HepG2 (cell line): ENCODE data around the gene KIAA0232. TPM values are rescaled to one million over a fixed set of nuclear protein-coding genes. Genes with fewer than 3 reads are reported as not detected.
A peak's percentile ranks its signal among the peaks of the same experiment; 100 is the strongest.

Source experiments
- SIN3B ChIP-seq: fragments of 150-350 bp; IDR thresholded peaks from 2 replicates; pipeline ENCODE4 v1.6.1; 2014; ENCODE audit warnings: low read length
- SRSF1 ChIP-seq: fragments of 200-400 bp; formaldehyde crosslinking; optimal IDR thresholded peaks from 2 replicates; pipeline ENCODE3; 2017; ENCODE audit warnings: mild to moderate bottlenecking, low read depth, low read length, moderate library complexity
- ZNF782 ChIP-seq: sonication (generic); formaldehyde crosslinking; IDR thresholded peaks from 2 replicates; pipeline ENCODE4 v1.4.0; 2020; ENCODE audit warnings: missing genetic modification reagents, mild to moderate bottlenecking, borderline replicate concordance
- polyA plus RNA-seq, 8 experiments: library from polyadenylated mRNA; depleted of rRNA in 3 of 8; stranded (reverse) in 7 of 8; unstranded in 1 of 8; fragments of >200 nt; fragmentation: Illumina TruSeq in 4 of 8; extraction: Trizol in 4 of 8; gene quantifications; 2 replicates each; pipeline versions ENCODE4 v1.2.1 to v1.2.3, GENCODE V29; 2011 to 2016; ENCODE audit warnings: low read depth in 4 of 8, missing spikeins in 1 of 8, mixed read lengths in 1 of 8; ENCODE audit not compliant: insufficient read depth in 1 of 8
- total RNA-seq, 5 experiments: library from RNA; depleted of rRNA; stranded (reverse); fragments of >200 nt; fragmentation: Illumina TruSeq; extraction: Trizol; gene quantifications; 2 replicates each; pipeline ENCODE4 v1.2.3, GENCODE V29; 2016; ENCODE audit warnings: low read depth in 1 of 5
- TF ChIP-seq, protein P1 (sequence below): sonication (generic); formaldehyde crosslinking; IDR thresholded peaks from 2 replicates; pipeline ENCODE4 v1.5.0; 2020; ENCODE audit warnings: mild to moderate bottlenecking, missing genetic modification reagents, borderline replicate concordance
- TF ChIP-seq, protein P2 (sequence below): sonication (generic); formaldehyde crosslinking; IDR thresholded peaks from 2 replicates; pipeline ENCODE4 v1.5.0; 2020; ENCODE audit warnings: missing genetic modification reagents
- TF ChIP-seq, protein P3 (sequence below): sonication (generic); formaldehyde crosslinking; IDR thresholded peaks from 2 replicates; pipeline ENCODE4 v1.5.0; 2020; ENCODE audit warnings: missing genetic modification reagents
- TF ChIP-seq, protein P4 (sequence below): sonication (generic); formaldehyde crosslinking; IDR thresholded peaks from 2 replicates; pipeline ENCODE4 v1.8.0; 2022; ENCODE audit warnings: mild to moderate bottlenecking, missing genetic modification reagents; ENCODE audit not compliant: insufficient replicate concordance
- TF ChIP-seq, protein P5 (sequence below): sonication (generic); formaldehyde crosslinking; IDR thresholded peaks from 2 replicates; pipeline ENCODE4 v1.4.0; 2020; ENCODE audit warnings: missing genetic modification reagents, borderline replicate concordance
- TF ChIP-seq, protein P6 (sequence below): sonication (generic); formaldehyde crosslinking; IDR thresholded peaks from 2 replicates; pipeline ENCODE4 v1.4.0; 2020; ENCODE audit warnings: missing genetic modification reagents
- TF ChIP-seq, protein P7 (sequence below): sonication (generic); formaldehyde crosslinking; IDR thresholded peaks from 2 replicates; pipeline ENCODE4 v1.5.0; 2020; ENCODE audit warnings: missing genetic modification reagents
- TF ChIP-seq, protein P8 (sequence below): sonication (generic); formaldehyde crosslinking; IDR thresholded peaks from 2 replicates; pipeline ENCODE4 v1.5.0; 2020; ENCODE audit warnings: missing genetic modification reagents, mild to moderate bottlenecking, borderline replicate concordance
- TF ChIP-seq, protein P9 (sequence below): sonication (generic); formaldehyde crosslinking; IDR thresholded peaks from 2 replicates; pipeline ENCODE4 v1.4.0; 2020; ENCODE audit warnings: missing genetic modification reagents, mild to moderate bottlenecking, borderline replicate concordance

The KIAA0232 gene
- total and polyA plus RNA-seq, 2 of the 13 experiments (the other 11 are each of a cell fraction or from before 2014, with no cell fraction given) = 7.8 to 17.1 TPM

DNA sequence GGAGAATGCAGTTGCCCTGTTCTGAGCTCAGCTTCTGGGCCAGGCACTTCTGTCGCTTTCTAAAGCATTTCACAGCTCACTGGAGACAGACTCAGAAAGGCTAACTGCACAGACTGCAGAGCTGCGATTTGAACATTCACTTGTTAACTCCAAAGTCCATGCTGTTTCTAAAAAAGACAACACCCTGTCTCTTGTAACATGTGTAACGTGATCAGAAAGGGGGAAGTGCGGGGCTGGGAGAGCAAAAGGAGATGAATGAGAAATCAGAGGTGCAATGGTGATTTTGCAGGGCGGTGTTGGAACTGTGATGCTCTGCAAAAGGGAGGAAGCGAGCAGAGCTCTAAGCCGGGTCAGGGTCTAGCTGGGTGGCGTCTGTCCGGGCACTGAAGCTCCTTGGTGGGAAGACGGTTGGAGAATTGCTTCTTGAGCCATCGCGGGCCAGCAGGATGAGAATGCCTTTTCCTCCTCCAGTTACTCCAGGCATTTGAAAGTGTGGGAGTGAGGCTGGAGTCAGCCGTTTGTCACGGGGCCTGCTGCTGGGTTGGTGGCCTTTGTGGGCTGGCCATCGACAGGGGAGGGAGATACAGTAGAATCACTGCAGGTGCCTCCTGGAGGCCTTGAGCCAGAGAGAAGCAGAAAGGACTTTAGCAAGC lies 147.4 kb downstream of the KIAA0232 start (continued):
- TF ChIP-seq, protein P1, sequence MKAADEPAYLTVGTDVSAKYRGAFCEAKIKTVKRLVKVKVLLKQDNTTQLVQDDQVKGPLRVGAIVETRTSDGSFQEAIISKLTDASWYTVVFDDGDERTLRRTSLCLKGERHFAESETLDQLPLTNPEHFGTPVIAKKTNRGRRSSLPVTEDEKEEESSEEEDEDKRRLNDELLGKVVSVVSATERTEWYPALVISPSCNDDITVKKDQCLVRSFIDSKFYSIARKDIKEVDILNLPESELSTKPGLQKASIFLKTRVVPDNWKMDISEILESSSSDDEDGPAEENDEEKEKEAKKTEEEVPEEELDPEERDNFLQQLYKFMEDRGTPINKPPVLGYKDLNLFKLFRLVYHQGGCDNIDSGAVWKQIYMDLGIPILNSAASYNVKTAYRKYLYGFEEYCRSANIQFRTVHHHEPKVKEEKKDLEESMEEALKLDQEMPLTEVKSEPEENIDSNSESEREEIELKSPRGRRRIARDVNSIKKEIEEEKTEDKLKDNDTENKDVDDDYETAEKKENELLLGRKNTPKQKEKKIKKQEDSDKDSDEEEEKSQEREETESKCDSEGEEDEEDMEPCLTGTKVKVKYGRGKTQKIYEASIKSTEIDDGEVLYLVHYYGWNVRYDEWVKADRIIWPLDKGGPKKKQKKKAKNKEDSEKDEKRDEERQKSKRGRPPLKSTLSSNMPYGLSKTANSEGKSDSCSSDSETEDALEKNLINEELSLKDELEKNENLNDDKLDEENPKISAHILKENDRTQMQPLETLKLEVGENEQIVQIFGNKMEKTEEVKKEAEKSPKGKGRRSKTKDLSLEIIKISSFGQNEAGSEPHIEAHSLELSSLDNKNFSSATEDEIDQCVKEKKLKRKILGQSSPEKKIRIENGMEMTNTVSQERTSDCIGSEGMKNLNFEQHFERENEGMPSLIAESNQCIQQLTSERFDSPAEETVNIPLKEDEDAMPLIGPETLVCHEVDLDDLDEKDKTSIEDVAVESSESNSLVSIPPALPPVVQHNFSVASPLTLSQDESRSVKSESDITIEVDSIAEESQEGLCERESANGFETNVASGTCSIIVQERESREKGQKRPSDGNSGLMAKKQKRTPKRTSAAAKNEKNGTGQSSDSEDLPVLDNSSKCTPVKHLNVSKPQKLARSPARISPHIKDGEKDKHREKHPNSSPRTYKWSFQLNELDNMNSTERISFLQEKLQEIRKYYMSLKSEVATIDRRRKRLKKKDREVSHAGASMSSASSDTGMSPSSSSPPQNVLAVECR (CRISPR knock-in tag) = peak; percentile 45; the same call in 1 of the 2 replicates
- TF ChIP-seq SRSF1 (no peak), ZNF782 (CRISPR knock-in tag) (no peak), SIN3B (no peak)
- TF ChIP-seq, protein P2, sequence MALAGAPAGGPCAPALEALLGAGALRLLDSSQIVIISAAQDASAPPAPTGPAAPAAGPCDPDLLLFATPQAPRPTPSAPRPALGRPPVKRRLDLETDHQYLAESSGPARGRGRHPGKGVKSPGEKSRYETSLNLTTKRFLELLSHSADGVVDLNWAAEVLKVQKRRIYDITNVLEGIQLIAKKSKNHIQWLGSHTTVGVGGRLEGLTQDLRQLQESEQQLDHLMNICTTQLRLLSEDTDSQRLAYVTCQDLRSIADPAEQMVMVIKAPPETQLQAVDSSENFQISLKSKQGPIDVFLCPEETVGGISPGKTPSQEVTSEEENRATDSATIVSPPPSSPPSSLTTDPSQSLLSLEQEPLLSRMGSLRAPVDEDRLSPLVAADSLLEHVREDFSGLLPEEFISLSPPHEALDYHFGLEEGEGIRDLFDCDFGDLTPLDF = no peak
- TF ChIP-seq, protein P3, sequence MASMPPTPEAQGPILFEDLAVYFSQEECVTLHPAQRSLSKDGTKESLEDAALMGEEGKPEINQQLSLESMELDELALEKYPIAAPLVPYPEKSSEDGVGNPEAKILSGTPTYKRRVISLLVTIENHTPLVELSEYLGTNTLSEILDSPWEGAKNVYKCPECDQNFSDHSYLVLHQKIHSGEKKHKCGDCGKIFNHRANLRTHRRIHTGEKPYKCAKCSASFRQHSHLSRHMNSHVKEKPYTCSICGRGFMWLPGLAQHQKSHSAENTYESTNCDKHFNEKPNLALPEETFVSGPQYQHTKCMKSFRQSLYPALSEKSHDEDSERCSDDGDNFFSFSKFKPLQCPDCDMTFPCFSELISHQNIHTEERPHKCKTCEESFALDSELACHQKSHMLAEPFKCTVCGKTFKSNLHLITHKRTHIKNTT (CRISPR knock-in tag) = no peak
- TF ChIP-seq, protein P4, sequence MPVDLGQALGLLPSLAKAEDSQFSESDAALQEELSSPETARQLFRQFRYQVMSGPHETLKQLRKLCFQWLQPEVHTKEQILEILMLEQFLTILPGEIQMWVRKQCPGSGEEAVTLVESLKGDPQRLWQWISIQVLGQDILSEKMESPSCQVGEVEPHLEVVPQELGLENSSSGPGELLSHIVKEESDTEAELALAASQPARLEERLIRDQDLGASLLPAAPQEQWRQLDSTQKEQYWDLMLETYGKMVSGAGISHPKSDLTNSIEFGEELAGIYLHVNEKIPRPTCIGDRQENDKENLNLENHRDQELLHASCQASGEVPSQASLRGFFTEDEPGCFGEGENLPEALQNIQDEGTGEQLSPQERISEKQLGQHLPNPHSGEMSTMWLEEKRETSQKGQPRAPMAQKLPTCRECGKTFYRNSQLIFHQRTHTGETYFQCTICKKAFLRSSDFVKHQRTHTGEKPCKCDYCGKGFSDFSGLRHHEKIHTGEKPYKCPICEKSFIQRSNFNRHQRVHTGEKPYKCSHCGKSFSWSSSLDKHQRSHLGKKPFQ (CRISPR knock-in tag) = no peak
- TF ChIP-seq, protein P5, sequence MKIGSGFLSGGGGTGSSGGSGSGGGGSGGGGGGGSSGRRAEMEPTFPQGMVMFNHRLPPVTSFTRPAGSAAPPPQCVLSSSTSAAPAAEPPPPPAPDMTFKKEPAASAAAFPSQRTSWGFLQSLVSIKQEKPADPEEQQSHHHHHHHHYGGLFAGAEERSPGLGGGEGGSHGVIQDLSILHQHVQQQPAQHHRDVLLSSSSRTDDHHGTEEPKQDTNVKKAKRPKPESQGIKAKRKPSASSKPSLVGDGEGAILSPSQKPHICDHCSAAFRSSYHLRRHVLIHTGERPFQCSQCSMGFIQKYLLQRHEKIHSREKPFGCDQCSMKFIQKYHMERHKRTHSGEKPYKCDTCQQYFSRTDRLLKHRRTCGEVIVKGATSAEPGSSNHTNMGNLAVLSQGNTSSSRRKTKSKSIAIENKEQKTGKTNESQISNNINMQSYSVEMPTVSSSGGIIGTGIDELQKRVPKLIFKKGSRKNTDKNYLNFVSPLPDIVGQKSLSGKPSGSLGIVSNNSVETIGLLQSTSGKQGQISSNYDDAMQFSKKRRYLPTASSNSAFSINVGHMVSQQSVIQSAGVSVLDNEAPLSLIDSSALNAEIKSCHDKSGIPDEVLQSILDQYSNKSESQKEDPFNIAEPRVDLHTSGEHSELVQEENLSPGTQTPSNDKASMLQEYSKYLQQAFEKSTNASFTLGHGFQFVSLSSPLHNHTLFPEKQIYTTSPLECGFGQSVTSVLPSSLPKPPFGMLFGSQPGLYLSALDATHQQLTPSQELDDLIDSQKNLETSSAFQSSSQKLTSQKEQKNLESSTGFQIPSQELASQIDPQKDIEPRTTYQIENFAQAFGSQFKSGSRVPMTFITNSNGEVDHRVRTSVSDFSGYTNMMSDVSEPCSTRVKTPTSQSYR (CRISPR knock-in tag) = peak; percentile 79; the same call in 1 of the 2 replicates
- TF ChIP-seq, protein P6, sequence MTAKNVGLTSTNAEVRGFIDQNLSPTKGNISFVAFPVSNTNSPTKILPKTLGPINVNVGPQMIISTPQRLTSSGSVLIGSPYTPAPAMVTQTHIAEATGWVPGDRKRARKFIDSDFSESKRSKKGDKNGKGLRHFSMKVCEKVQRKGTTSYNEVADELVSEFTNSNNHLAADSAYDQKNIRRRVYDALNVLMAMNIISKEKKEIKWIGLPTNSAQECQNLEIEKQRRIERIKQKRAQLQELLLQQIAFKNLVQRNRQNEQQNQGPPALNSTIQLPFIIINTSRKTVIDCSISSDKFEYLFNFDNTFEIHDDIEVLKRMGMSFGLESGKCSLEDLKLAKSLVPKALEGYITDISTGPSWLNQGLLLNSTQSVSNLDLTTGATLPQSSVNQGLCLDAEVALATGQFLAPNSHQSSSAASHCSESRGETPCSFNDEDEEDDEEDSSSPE (CRISPR knock-in tag) = no peak
- TF ChIP-seq, protein P7, sequence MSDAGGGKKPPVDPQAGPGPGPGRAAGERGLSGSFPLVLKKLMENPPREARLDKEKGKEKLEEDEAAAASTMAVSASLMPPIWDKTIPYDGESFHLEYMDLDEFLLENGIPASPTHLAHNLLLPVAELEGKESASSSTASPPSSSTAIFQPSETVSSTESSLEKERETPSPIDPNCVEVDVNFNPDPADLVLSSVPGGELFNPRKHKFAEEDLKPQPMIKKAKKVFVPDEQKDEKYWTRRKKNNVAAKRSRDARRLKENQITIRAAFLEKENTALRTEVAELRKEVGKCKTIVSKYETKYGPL = no peak
- TF ChIP-seq, protein P8, sequence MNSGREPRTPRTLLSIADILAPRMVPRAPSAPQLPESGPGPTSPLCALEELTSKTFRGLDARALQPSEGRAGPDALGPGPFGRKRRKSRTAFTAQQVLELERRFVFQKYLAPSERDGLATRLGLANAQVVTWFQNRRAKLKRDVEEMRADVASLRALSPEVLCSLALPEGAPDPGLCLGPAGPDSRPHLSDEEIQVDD (CRISPR knock-in tag) = no peak
- TF ChIP-seq, protein P9, sequence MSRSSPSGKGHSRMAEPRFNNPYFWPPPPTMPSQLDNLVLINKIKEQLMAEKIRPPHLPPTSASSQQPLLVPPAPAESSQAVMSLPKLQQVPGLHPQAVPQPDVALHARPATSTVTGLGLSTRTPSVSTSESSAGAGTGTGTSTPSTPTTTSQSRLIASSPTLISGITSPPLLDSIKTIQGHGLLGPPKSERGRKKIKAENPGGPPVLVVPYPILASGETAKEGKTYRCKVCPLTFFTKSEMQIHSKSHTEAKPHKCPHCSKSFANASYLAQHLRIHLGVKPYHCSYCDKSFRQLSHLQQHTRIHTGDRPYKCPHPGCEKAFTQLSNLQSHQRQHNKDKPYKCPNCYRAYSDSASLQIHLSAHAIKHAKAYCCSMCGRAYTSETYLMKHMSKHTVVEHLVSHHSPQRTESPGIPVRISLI (CRISPR knock-in tag) = no peak
